SU-DHL-6 (cell line): ENCODE data around the gene LAMTOR5.

Experiments used
- H2AFZ ChIP-seq: fragments of 200-600 bp; sonication (generic); 2 replicates; pipeline ENCODE4 v1.6.1; 2014; ENCODE audit warnings: low read depth, mild to moderate bottlenecking, moderate library complexity, mixed read lengths, antibody characterized with exemption, low read length; ENCODE audit not compliant: severe bottlenecking
- H3F3A ChIP-seq: fragments of 200-600 bp; shearing (Covaris generic); 2 replicates; pipeline ENCODE4 v1.6.0; 2016; ENCODE audit warnings: antibody characterized with exemption, mild to moderate bottlenecking; ENCODE audit not compliant: insufficient read depth
- H3K27ac ChIP-seq: fragments of 200-600 bp; sonication (generic); 2 replicates; pipeline ENCODE4 v1.5.1; 2016; ENCODE audit warnings: low read depth, mild to moderate bottlenecking, low read length, moderate library complexity, mixed read lengths
- H3K27me3 ChIP-seq: fragments of 200-600 bp; sonication (generic), shearing (Covaris generic); 2 replicates; pipeline ENCODE4 v1.6.0; 2014; ENCODE audit warnings: mild to moderate bottlenecking, low read length
- H3K36me3 ChIP-seq: fragments of 200-600 bp; sonication (generic); 2 replicates; pipeline ENCODE4 v1.6.1; 2014; ENCODE audit warnings: mild to moderate bottlenecking, low read length, mixed read lengths
- H3K4me2 ChIP-seq: fragments of 300-600, 200-600 bp; shearing (Covaris generic), sonication (generic); 2 replicates; pipeline ENCODE4 v1.6.0; 2014; ENCODE audit warnings: low read length, low read depth, mild to moderate bottlenecking; ENCODE audit not compliant: poor library complexity, severe bottlenecking
- H3K4me3 ChIP-seq: fragments of 200-600 bp; sonication (generic); 2 replicates; pipeline ENCODE4 v1.5.1; 2014; ENCODE audit warnings: antibody characterized with exemption, low read length, mild to moderate bottlenecking, mixed read lengths; ENCODE audit not compliant: insufficient read depth, poor library complexity, severe bottlenecking
- H3K79me2 ChIP-seq: fragments of 200-600 bp; sonication (generic); 2 replicates; pipeline ENCODE4 v1.6.1; 2014; ENCODE audit warnings: mild to moderate bottlenecking, low read length, moderate library complexity; ENCODE audit not compliant: insufficient read depth
- H3K9ac ChIP-seq: fragments of 200-600 bp; sonication (generic); 2 replicates; pipeline ENCODE4 v1.7.0; 2014; ENCODE audit warnings: mild to moderate bottlenecking, low read length
- H3K9me2 ChIP-seq: fragments of 200-600 bp; sonication (generic); replicated peaks from 2 replicates; pipeline ENCODE4 v1.6.1; 2014; ENCODE audit warnings: low read length; ENCODE audit not compliant: insufficient read depth
- H3K9me3 ChIP-seq: fragments of 200-600 bp; sonication (generic); 2 replicates; pipeline ENCODE4 v1.6.1; 2014; ENCODE audit warnings: low read length, mixed read lengths; ENCODE audit not compliant: insufficient read depth
- H4K20me1 ChIP-seq: fragments of 200-600 bp; sonication (generic); 2 replicates; pipeline ENCODE4 v1.6.1; 2014; ENCODE audit warnings: low read depth, mild to moderate bottlenecking, antibody characterized with exemption, low read length, moderate library complexity, mixed read lengths
- CTCF ChIP-seq: fragments of 200-600 bp; sonication (generic); IDR thresholded peaks from one replicate; pipeline ENCODE4 v1.5.1; 2017; ENCODE audit warnings: antibody characterized with exemption, mild to moderate bottlenecking, low read length, moderate library complexity; ENCODE audit not compliant: insufficient read depth, poor library complexity, severe bottlenecking
- EZH2phosphoT487 ChIP-seq: fragments of 200-600 bp; sonication (generic), shearing (Covaris generic); conservative IDR thresholded peaks from 2 replicates; pipeline ENCODE4 v1.6.1; 2018; ENCODE audit warnings: mild to moderate bottlenecking, antibody characterized with exemption, low read length, moderate library complexity, mixed read lengths

Gene LAMTOR5

GRCh38 chr1:110364221-110364620 is 43.3 kb downstream of the LAMTOR5 start:
- TF ChIP-seq EZH2phosphoT487 (no peak), CTCF (no peak)
- no peak overlapping the region for H3K27ac ChIP-seq
- no peak overlapping the region for H3K4me2 ChIP-seq
- H3F3A ChIP-seq: no peaks in the 10 kb centered on the region; the same call in 1 of the 2 replicates
- no peaks in the 10 kb centered on the region for H3K27me3 ChIP-seq
- peaks cover 29% of the 10 kb centered on the region for H4K20me1 ChIP-seq
- H2AFZ ChIP-seq: no peak overlapping the region
- H3K9ac ChIP-seq: no peak overlapping the region
- H3K36me3 ChIP-seq: peaks cover 38% of the 10 kb centered on the region; the same call in 1 of the 2 replicates
- H3K9me2 ChIP-seq: no peaks in the 10 kb centered on the region
- no peaks in the 10 kb centered on the region for H3K9me3 ChIP-seq
- H3K4me3 ChIP-seq: no peak overlapping the region
- peaks cover 93% of the 10 kb centered on the region for H3K79me2 ChIP-seq

DNA sequence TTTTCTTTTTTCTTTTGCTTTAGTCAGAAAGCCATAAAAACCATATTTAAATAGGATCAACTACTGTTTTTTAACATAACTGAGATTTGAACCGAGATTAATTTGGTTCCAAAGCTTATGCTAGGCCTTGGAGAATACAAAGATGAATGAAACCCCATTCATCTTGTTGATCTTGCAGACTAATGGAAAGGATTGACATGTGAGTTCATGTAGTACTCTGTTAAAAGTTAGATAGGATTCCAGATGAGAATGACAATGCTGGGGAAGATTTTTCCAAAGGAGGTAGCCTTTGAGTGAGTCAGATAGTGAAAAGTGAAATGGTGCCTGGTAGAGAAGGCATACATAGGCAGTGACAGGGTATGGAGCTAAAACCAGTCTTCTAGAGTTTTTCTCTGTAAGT is 45.6 kb downstream of the LAMTOR5 start:
- Histone ChIP-seq H3K27ac (no peak overlapping the region), H3K79me2 (peaks cover 100% of the 10 kb centered on the region), H3K9me3 (no peaks in the 10 kb centered on the region), H3K9me2 (no peaks in the 10 kb centered on the region), H3K9ac (no peak overlapping the region), H4K20me1 (peaks cover 40% of the 10 kb centered on the region), H3K4me3 (no peak overlapping the region), H3K36me3 (peaks cover 49% of the 10 kb centered on the region), H3K27me3 (no peaks in the 10 kb centered on the region), H3K4me2 (no peak overlapping the region), H3F3A (no peaks in the 10 kb centered on the region; the same call in 1 of the 2 replicates), H2AFZ (no peak overlapping the region)
- TF ChIP-seq CTCF: no peak
- no peak for TF ChIP-seq EZH2phosphoT487

DNA sequence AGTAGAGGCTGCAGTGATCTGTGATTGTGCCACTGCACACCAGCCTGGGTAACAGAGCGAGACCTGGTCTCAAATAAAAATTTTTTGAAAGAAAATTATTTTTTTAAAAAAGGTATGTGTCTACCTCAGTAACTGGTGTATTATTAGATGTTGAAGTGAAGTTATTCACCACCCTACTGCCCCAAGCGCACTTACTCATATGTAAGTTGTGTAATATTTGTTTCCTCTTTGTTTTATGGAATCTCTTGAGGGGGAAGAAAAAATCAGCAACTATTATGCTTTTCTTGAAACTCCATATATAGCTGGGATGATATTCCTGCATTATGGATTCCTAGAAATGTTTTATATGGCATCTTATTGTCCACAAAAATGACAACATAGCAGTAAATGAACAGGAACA is 47.1 kb downstream of the LAMTOR5 start:
- Histone ChIP-seq H3K27ac (no peak overlapping the region), H3K4me2 (no peak overlapping the region), H3K9ac (no peak overlapping the region), H3K4me3 (no peak overlapping the region), H3F3A (no peaks in the 10 kb centered on the region; the same call in none of the 2 replicates), H3K79me2 (peaks cover 100% of the 10 kb centered on the region), H3K9me2 (no peaks in the 10 kb centered on the region), H4K20me1 (peaks cover 44% of the 10 kb centered on the region), H3K27me3 (no peaks in the 10 kb centered on the region), H2AFZ (no peak overlapping the region), H3K9me3 (no peaks in the 10 kb centered on the region), H3K36me3 (peaks cover 56% of the 10 kb centered on the region)
- TF ChIP-seq EZH2phosphoT487: no peak
- no peak for TF ChIP-seq CTCF
